Measurements from ENCODE around the gene GLTP.
"Not testable (repeated sequence)": the region's sequence is repeated elsewhere in the genome, so short reads cannot be mapped to it uniquely, and the experiment has no call there.

The GLTP gene, protein sequence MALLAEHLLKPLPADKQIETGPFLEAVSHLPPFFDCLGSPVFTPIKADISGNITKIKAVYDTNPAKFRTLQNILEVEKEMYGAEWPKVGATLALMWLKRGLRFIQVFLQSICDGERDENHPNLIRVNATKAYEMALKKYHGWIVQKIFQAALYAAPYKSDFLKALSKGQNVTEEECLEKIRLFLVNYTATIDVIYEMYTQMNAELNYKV

DNA sequence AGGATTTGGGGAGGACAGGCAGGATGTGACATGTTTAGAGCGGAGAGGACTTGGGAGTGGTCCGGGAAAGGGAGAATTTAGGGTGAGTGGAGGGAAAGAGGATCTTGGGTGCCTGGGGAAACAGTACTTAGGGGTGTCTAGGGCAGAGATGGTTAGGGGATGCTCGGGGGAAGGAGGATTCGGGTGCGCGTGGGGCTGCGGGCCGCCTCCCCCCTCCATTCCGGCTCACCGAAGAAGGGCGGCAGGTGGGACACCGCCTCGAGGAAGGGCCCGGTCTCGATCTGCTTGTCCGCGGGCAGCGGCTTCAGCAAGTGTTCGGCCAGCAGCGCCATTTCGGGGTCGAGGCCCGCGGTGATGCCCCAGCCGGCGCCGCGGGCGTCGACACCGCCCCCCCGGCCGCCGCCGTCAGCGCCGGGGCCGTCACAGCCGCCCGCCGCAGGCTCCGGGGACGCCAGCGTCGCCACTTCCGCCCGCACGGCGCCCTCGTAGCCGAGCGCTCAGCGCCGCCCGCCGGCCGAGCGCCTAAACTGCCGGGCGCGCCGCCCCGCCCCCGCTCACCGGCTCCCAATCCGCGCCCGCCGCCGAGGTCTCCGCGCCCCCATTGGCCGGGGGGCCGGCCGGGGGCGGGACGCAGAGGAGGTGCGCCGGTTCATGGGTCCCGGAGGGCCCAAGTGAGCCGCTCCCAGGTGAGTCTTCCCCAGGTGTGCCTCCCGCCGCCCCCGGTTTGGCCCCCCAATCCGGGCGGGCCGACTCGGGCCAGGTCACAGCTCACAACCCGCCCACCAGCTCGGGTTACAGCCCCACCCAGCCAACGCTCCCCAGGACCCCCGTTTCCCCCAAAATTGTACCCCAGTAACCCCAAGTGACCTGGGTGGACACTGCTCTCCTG lies at the start of gene GLTP:
Gene GLTP, minus strand, starts transcription at position 499 of the 889 bp plus-strand sequence. Its CDS starts 167 bp downstream, at position 332.
- peak; percentile 94 for DNase-seq (ENCODE audit: low spot score)

DNA sequence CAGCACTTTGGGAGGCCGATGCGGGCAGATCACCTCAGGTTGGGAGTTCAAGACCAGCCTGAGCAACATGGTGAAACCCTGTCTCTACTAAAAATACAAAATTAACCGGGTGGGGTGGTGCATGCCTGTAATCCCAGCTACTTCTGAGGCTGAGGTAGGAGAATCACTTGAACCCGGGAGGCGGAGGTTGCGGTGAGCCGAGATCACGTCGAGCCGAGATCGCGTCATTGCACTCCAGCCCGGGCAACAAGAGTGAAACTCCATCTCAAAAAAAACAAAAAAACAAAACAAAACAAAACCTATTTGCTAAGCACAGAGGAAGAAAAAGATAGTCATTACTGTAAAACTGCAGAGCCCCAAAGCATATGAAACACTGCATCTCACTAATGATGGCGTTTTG lies 49.0 kb upstream of the GLTP start:
- DNase-seq (ENCODE audit: low spot score), result not testable (repeated sequence)

DNA sequence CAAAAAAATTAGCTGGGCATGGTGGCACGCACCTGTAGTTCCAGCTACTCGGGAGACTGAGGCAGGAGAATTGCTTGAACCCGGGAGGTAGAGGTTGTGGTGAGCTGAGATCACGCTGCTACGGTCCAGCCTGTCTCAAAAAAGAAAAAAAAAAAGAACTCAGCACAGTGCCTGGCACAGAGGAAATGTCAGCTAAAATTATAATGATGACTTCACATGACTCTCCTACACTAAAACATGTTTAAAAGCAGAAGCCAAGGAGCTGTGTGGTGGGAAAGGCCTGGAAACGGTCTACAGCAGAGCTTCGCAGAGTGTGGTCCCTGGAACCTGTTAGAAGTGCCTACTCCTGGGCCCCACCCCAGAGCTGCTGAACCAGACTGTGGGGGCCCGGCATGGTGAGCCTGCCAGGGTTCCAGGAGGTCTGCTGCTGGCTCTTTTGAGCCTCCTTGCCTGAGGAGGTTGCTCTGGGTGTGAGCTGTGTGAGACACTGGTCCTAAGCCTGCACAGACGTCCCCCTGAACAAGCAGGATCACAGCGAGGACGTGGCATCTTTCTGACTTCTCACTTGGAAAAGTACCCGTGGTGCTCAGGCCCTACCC lies 47.8 kb upstream of the GLTP start:
- no peak for DNase-seq (ENCODE audit: low spot score)

DNA sequence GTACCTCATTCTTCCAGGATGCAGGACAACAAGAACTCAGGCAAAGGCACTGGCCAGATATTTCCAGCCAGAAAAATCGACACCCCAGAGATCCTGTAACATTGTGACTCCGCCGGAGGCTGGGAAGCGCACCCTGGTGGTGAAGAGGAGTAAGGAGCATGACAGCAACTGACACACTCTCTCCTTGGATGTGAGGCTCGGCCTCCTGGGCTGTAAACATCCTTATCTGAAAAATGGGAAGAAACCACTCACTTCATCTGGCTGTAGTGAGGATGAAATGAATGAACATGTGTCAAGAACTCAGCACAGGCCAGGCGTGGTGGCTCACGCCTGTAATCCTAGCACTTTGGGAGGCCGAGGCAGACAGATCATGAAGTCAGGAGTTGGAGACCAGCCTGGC lies 47.3 kb upstream of the GLTP start:
- peak; percentile 81 for DNase-seq (ENCODE audit: low spot score)

DNA sequence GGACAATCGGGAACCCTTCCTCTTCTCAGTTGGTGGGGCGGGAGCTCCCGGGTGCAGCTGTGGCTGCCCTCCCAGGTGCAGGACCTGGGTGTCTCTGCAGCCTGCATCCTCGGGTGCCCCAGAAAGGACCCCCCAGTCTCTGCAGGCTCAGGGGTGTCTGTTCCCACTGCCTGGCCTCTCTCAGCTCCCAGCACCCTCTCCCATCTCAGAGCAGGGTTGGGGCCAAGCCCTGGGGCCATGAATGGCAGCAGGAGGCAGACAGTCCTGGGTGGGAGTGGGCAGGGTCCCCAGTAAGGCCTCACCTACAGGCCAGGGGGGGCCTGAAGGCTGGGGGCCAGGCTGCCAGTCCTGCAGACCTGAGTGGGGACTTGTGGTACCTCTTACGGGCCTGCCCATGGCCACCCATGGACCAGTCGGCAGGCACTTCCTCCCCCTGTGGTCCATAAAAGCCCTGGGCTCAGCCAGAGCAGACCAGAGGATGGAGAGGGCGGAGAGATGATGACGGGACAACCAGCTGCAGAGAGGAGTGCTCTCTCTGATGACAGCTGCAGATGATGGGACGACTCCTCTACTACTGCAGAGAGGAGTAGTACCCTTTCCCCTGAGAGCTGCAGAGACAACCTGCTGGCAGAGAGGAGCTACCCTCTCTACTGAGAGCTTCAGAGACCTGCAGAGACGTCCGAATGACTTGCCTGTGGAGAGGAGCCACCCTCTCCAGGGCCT lies 46.3 kb upstream of the GLTP start:
- no peak for DNase-seq (ENCODE audit: low spot score)

DNA sequence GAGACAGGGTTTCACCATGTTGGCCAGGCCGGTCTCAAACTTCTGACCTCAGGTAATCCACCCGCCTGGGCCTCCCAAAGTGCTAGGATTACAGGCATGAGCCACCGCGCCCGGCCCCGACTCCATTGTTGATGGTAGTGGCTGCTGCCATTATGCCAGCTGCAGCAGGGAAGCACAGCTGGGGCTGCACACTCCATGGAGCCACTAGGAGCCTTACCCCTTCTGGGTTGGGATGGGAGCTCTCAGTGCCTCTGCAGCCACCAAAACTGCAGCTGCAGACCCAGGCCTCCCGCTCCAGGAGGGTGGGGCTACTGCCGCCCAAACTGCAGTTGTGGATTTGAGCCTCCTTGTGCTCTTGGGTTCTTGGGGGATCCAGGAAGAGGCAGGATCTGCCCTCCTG lies 45.7 kb upstream of the GLTP start:
- no peak for DNase-seq (ENCODE audit: low spot score)

DNA sequence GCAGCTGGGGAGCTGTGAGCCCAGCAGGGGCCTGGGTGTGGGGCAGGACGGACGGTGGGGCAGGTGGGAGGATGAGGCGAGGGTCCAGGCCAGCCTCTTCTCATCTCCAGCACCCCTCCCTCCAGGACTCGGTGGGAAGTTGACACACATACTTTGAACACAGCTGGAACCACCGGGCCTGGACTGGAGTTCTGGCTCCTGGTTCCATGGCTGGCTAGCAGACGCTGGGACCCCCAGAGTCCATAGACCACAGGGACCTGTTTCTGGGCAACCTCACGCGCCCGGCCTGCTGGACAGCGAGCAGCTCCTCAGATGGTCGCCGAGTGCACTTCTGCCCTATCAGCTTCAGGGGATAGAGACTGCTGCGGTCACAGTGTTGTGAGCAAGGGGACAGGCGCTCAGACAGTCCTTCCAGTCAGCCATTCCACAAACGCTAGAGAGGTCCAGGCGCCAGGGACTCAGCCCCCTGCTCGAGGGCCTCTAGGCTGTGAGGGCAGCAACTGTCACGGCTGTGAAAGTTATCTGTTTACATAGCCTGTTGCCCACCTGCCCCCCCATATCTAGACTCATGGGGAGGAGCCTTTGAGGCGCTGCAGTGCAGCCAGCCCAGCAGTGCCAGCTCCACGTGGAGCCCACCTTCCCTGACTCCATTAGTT lies 45.0 kb upstream of the GLTP start:
- DNase-seq (ENCODE audit: low spot score), result no peak

DNA sequence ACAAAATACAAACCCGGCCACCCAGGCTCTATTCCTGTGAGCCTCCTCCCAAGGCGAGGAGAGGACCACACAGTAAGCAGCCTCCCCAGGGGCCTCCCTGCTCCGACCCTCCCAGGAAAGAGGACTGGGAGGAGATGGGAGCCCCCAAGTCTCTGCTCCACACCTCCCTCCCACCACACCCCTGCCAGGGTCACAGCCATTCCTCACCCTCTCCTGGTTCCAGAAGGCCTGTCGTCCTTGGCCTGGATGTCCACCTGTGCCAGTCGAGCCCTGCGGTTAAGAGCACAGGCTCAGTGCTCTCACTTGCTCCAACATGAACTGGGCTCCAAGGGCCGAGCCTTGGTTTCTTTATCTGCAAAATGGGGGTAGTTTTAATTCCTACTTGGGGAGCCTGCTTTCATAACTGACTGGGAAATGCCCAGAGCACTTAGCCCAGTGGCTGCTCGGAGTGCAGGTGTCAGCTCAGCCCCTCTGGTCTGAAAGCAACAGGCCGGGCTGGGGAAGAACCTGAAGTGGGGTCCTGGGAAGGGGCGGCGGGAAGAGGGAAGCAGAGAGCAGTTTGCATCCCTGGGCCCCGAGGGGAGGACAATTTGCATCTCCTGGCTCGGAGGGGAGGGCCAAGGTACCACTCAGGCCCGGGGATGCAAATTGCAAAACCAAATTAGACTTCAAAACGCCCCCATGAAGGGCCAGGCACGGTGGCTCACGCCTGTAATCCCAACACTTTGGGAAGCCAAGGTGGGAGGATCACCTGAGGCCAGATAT lies 43.3 kb upstream of the GLTP start:
- no peak for DNase-seq (ENCODE audit: low spot score)

DNA sequence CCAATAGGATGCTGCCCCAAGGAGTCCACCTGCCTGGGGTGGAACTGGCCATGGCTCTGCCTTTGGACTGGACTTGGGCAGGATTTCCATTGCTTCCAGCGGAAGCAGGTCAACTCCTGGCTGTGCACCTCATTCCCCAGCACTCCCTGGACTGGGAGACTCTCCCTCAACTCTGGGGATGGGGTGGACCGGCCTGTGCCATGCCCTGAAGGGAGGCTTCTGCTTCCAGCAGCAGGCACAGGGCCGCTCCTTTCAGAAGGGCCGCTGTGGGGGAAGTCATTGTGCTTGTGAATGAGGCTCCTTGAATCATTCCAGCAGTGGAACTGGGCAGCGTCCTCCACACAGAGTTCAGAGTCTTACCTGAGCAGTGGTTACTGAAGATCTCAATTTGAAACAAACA lies 42.7 kb upstream of the GLTP start:
- DNase-seq (ENCODE audit: low spot score), result no peak

DNA sequence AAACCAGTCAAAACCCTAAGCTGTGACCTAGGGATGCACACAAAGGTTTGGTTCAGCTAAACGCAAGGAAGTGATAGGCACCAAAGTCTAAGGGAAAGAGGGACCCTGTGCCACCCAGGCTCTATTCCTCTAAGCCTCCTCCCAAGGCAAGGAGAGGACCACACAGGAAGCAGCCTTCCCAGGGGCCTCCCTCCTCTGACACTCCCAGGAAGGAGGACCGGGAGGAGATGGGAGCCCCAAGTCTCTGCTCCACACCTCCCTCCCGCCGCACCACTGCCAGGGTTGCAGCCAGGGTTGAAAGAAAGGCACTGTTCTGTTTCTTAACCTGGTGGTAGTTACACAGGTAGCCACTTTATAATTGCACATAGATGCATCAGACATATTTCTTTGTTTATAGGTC lies 41.6 kb upstream of the GLTP start:
- no peak for DNase-seq (ENCODE audit: low spot score)

DNA sequence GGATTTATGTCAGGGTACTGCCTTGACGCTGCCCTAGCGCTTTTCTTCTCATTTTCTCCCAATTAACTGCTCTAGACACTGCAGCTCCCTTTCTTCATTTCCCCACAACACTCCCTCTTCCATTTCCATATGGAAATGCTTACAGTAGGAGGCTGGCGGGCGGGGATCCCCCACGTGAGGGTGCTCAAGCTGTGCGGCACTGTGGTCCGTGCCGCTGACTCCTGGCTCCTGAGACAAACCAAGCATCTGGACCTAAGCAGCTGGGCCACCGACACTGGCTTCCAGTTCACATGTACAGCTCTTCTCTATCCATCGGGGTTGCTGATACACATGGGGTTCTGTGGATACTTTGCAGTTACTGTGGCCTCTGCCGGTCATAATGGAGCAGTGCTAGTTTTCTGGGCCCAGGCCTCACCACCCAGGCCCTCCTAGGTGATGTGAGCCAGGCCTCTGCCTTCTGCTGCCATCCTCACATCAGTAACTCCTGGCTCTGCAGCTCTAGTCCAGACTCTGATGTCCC lies 40.0 kb upstream of the GLTP start:
- no peak for DNase-seq (ENCODE audit: low spot score)

DNA sequence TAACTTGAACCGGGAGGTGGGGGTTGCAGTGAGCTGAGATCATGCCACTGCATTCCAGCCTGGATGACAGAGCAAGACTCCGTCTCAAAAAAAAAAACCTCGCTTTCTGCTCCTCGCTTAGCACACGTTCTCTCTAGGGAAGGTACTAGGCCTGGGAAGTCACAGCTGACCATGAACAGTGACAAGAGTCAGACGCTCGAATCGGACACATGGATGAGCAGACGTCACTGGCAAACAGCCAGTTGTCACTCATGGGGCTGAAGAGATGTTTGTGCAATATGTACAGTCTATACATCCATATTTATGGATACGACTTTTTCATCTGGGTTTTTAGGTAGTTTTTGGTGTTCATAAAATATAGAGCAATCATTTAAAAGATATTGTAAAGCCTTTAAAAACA lies 39.1 kb upstream of the GLTP start:
- no peak for DNase-seq (ENCODE audit: low spot score)

DNA sequence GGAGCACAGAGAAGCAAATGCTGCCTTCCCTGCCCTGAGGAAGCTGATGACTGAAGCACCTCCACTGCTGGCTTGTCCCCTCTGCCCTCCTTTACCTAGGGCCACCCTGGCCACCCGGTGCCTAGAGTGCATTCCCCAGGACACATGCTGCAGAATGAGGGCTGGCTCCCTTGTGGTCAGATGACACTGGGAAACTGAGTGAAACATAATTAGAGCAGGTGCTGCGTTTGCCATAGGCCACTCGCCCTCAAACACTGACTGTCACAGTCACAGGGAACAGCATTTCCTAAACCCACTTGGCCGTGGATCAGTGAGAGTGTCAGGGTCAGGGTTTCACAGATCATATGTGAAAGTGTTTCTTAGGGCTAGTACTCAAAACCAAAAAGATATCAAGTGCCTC lies 35.7 kb upstream of the GLTP start:
- DNase-seq (ENCODE audit: low spot score), result no peak

DNA sequence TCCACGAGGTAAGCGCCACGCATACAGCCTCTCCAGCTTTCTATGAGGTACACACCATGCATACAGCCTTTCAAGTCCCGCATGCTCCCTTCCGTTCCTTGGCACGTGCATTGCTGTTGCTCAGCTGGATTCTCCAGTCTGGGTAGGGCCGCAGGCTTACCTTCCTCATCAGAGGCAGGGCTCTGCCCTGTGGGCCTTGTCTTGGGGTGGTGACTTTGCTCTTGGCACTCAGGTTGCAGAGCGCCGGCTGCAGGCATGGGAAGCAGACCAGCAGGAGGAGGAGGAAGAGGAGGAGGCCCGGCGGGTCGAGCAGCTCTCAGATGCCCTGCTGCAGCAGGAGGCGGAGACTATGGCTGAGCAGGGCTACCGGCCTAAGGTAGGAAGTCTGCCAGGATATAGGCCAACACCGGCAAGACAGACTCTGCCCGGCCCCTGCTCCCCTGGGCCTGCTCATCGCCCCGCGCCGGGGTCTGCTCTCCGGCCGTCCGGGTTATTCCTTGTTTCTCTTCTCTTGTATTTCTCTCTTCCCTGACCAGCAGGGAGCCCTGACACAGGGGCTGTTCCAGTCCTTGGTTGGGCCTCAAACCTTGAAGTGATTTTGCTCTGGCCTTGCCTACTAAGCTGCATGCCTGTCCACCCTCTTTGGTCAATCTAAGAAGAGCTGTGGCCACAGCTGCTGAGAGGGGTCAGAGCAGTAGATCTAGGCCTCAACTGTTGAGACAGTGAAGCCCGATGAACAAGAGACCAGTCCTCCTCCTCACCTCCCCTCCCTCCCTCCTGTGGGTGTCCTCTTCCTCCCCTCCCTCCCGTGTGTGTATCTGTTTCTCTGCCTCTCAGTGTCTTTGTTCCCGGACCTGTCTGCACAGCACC lies 35.1 kb upstream of the GLTP start:
- DNase-seq (ENCODE audit: low spot score), result no peak

DNA sequence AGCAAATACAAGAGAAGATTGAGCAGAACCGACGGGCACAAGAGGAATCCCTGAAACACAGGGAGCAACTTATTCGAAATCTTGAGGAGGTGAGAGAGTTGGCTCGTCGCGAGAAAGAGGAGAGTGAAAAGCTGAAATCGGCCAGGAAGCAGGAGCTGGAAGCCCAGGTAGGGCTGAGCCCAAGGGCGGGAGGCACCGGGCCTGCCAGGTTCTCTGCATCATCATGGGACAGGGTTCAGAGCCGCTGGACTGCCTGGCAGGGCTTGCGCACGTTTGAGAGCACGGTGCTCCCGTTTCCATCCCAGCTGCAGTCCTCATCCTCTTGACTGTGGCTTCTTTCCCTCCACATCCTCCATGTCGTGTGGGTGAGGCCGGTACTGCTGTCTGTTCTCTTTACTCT lies 34.1 kb upstream of the GLTP start:
- DNase-seq (ENCODE audit: low spot score), result no peak

DNA sequence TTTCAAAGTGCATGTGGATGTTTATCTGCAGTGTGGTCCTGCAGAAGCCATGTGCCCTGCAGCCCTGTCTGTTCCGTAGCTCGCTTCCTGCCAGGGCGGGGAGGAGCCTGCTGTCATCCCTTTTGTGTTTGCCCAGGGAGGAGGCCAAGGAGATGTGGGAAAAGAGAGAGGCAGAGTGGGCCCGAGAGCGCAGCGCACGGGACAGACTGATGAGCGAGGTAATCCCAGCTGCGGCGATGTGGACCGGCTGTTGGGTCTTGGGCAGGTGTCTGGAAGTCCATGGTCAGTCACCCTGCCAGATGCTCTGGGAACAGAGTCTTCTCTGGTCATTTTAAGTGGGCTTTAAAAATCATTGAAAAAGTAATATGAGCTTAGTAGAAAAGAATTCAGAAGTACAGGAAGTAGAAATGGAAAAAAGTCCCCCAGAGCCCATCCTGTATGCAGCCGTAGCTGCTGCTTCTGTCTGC lies 32.5 kb upstream of the GLTP start:
- DNase-seq (ENCODE audit: low spot score), result no peak

DNA sequence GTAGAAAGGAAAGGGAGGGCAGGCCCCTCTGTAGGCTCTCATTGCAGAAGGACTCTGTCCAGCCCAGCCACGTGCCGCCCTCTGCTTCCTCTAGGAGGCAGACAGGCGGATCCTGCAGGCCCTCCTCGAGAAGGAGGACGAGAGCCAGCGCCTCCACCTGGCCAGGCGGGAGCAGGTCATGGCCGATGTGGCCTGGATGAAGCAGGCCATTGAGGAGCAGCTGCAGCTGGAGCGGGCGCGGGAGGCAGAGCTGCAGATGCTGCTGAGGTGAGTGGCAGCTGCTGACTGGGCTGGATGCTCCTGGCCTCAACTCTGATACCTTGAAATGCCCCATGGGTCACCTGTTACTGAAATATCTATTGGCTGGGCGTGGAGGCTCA lies 30.6 kb upstream of the GLTP start:
- DNase-seq (ENCODE audit: low spot score), result peak; percentile 57

DNA sequence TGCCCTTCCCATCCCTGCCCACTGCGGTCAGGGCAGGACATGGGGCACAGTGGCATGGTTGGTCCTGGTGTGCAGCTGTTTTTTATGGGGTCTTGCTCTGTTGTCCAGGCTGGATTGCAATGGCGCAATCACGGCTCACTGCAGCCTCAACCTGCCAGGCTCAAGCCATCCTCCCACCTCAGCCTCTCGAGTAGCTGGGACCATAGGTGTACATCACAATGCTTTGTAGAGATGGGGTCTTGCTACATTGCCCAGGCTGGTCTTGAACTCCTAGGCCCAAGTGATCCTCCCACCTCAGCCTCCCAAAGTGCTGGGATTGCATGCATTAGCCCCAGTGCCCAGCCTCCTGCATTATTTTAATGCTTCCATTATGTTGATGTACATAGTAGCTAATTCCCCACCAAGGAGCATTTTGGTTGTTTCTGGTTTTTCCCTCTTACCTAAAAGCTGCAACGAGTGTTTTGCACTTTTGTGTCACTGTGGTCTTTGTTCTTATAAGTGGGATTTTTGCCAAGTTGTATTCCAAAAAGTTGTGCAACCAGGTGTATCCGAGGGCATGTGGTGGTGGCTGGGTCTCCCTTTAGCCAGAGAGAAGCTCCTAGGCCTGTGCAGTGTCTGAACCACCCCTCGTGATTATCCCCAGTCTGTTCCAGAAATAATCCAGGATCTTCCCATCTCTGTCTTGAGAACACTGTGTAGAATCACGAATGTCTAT lies 30.1 kb upstream of the GLTP start:
- no peak for DNase-seq (ENCODE audit: low spot score)

DNA sequence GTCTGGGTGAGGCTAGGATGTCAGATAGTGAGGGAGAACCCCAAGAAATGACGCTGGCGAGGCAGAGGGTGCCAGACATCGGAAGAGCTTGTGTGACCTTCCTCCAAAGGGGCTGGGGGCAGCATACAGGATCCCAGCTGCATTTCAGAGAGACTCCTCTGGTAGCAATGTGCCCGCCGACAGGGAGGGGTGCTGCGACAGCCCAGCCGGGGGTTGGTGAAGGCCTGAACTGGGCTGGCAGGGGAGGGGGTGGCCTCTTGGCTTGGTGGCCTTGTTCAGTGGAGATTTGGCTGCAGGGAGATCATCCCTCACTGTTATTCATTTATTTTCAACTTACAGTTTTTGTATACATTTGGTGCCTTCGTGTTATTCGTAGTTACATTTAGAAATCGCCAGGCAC lies 25.0 kb upstream of the GLTP start:
- DNase-seq (ENCODE audit: low spot score), result no peak
